GM21786 (cell line): ENCODE data around the gene ZSCAN30.
"Not testable (repeated sequence)": the region's sequence is repeated elsewhere in the genome, so short reads cannot be mapped to it uniquely, and the experiment has no call there.

Experiments
- ATAC-seq: cut with Tn5 transposase; IDR thresholded peaks from one replicate; pipeline ENCODE4 v1.9.1; 2021; ENCODE audit not compliant: unreplicated experiment

The ZSCAN30 gene

GRCh38 chr18:35239314-35239713 lies 50.7 kb downstream of the ZSCAN30 start:
- no peak for ATAC-seq

- no peak for ATAC-seq
Measured at GRCh38 chr18:35236571-35237363, 53.3 kb downstream of the ZSCAN30 start.

GRCh38 chr18:35231052-35231451 lies 59.0 kb downstream of the ZSCAN30 start:
- peak; percentile 91 for ATAC-seq

GRCh38 chr18:35227254-35227653 lies 62.8 kb downstream of the ZSCAN30 start:
- ATAC-seq = no peak

GRCh38 chr18:35223797-35224196 lies 66.2 kb downstream of the ZSCAN30 start:
- ATAC-seq = no peak

GRCh38 chr18:35220424-35220823 lies 69.6 kb downstream of the ZSCAN30 start:
- no peak for ATAC-seq

- not testable (repeated sequence) for ATAC-seq
Measured at GRCh38 chr18:35219331-35219730, 70.7 kb downstream of the ZSCAN30 start.

- ATAC-seq = not testable (repeated sequence)
Measured at GRCh38 chr18:35216611-35217010, 73.4 kb downstream of the ZSCAN30 start.

GRCh38 chr18:35215026-35215425 lies 75.0 kb downstream of the ZSCAN30 start:
- ATAC-seq = no peak

GRCh38 chr18:35205746-35206458 lies 84.1 kb downstream of the ZSCAN30 start:
- not testable (repeated sequence) for ATAC-seq

GRCh38 chr18:35205199-35205712 lies 84.8 kb downstream of the ZSCAN30 start:
- ATAC-seq = no peak

GRCh38 chr18:35203067-35203466 lies 87.0 kb downstream of the ZSCAN30 start:
- ATAC-seq = no peak

GRCh38 chr18:35201256-35201931 lies 88.6 kb downstream of the ZSCAN30 start:
- ATAC-seq = no peak
